ENCODE measurements around the gene MNT.

Gene MNT

GRCh38 chr17:2427910-2428309 is 27.1 kb upstream of the MNT start:
- no peak overlapping the region for H3K4me3 ChIP-seq (ENCODE audit: low read depth, low read length)
- in situ Hi-C loops (cut with HindIII; ENCODE audit: low sequenced_read_pairs), result no loop called here
- no peak for TF ChIP-seq CTCF (IDR thresholded peaks at IDR 0.05; ENCODE audit: low read depth, low read length)
- DNase-seq (ENCODE audit: low read depth, low spot score), result no peak

GRCh38 chr17:2427215-2427614 is 26.4 kb upstream of the MNT start:
- in situ Hi-C loops (cut with HindIII; ENCODE audit: low sequenced_read_pairs), result no loop called here
- DNase-seq (ENCODE audit: low read depth, low spot score), result no peak
- no peak for TF ChIP-seq CTCF (IDR thresholded peaks at IDR 0.05; ENCODE audit: low read depth, low read length)
- H3K4me3 ChIP-seq (ENCODE audit: low read depth, low read length), result no peak overlapping the region

GRCh38 chr17:2423271-2423670 is 22.4 kb upstream of the MNT start:
- TF ChIP-seq CTCF (IDR thresholded peaks at IDR 0.05; ENCODE audit: low read depth, low read length), result no peak
- no peak overlapping the region for H3K4me3 ChIP-seq (ENCODE audit: low read depth, low read length)
- in situ Hi-C loops (cut with HindIII; ENCODE audit: low sequenced_read_pairs), result no loop called here
- DNase-seq (ENCODE audit: low read depth, low spot score), result no peak

- H3K4me3 ChIP-seq (ENCODE audit: low read depth, low read length), result no peak overlapping the region
- peak; percentile 11 for TF ChIP-seq CTCF (IDR thresholded peaks at IDR 0.05; ENCODE audit: low read depth, low read length)
- no peak for DNase-seq (ENCODE audit: low read depth, low spot score)
- in situ Hi-C loops (cut with HindIII; ENCODE audit: low sequenced_read_pairs), result no loop called here
Observed at GRCh38 chr17:2421315-2422147, 20.7 kb upstream of the MNT start.

GRCh38 chr17:2420176-2420575 is 19.3 kb upstream of the MNT start:
- DNase-seq (ENCODE audit: low read depth, low spot score), result no peak

GRCh38 chr17:2419486-2419885 is 18.6 kb upstream of the MNT start:
- DNase-seq (ENCODE audit: low read depth, low spot score), result no peak
- TF ChIP-seq CTCF (IDR thresholded peaks at IDR 0.05; ENCODE audit: low read depth, low read length), result no peak
- no peak overlapping the region for H3K4me3 ChIP-seq (ENCODE audit: low read depth, low read length)
- in situ Hi-C loops (cut with HindIII; ENCODE audit: low sequenced_read_pairs), result no loop called here

More at GRCh38 chr17:2420176-2420575, 19.3 kb upstream of the MNT start:
- no peak overlapping the region for H3K4me3 ChIP-seq (ENCODE audit: low read depth, low read length)
- in situ Hi-C loops (cut with HindIII; ENCODE audit: low sequenced_read_pairs), result no loop called here
- no peak for TF ChIP-seq CTCF (IDR thresholded peaks at IDR 0.05; ENCODE audit: low read depth, low read length)
